H9 (cell line): ENCODE data around the gene PSME1. TPM values are rescaled to one million over a fixed set of nuclear protein-coding genes. Genes with fewer than 3 reads are reported as not detected.

Experiments
- DNase-seq: peaks from one replicate; pipeline ENCODE4 v3.0.0-alpha.2; 2017
- H2AFZ ChIP-seq: one replicate; pipeline ENCODE4 v1.6.1; 2013; ENCODE audit warnings: mild to moderate bottlenecking, low read length, control low read depth, moderate library complexity
- H2AK5ac ChIP-seq: 2 replicates; pipeline ENCODE4 v1.6.1; 2013; ENCODE audit warnings: low read length, control low read depth, mixed read lengths; ENCODE audit not compliant: insufficient read length
- H2BK120ac ChIP-seq: one replicate; pipeline ENCODE4 v1.6.1; 2013; ENCODE audit warnings: low read depth, mild to moderate bottlenecking, low read length, control low read depth, inconsistent platforms; ENCODE audit not compliant: poor library complexity, severe bottlenecking
- H2BK12ac ChIP-seq: 2 replicates; pipeline ENCODE4 v1.6.1; 2013; ENCODE audit warnings: low read length, control low read depth, mixed read lengths, low read depth; ENCODE audit not compliant: insufficient read length
- H2BK15ac ChIP-seq: 2 replicates; pipeline ENCODE4 v1.6.1; 2013; ENCODE audit warnings: low read depth, low read length, control low read depth
- H2BK20ac ChIP-seq: one replicate; pipeline ENCODE4 v1.6.1; 2013; ENCODE audit warnings: low read depth, mild to moderate bottlenecking, low read length, control low read depth, inconsistent platforms; ENCODE audit not compliant: poor library complexity, severe bottlenecking
- H2BK5ac ChIP-seq: 2 replicates; pipeline ENCODE4 v1.6.1; 2013; ENCODE audit warnings: low read length, control low read depth, mixed read lengths; ENCODE audit not compliant: insufficient read length
- H3K14ac ChIP-seq: 2 replicates; pipeline ENCODE4 v1.6.1; 2013; ENCODE audit warnings: low read length, control low read depth; ENCODE audit not compliant: insufficient read depth
- H3K18ac ChIP-seq: 2 replicates; pipeline ENCODE4 v1.6.1; 2013; ENCODE audit warnings: low read depth, mild to moderate bottlenecking, mixed read lengths, low read length, control low read depth; ENCODE audit not compliant: insufficient read length
- H3K23ac ChIP-seq: 2 replicates; pipeline ENCODE4 v1.6.1; 2013; ENCODE audit warnings: low read length, control low read depth, mixed read lengths, low read depth; ENCODE audit not compliant: insufficient read length
- H3K23me2 ChIP-seq: 2 replicates; pipeline ENCODE4 v1.6.1; 2013; ENCODE audit warnings: low read depth, mild to moderate bottlenecking, mixed read lengths, low read length, control low read depth; ENCODE audit not compliant: insufficient read length, poor library complexity, severe bottlenecking
- H3K27ac ChIP-seq: 2 replicates; pipeline ENCODE4 v1.5.1; 2013; ENCODE audit warnings: low read length, control low read depth, mixed read lengths, low read depth; ENCODE audit not compliant: insufficient read length
- H3K27me3 ChIP-seq: 2 replicates; pipeline ENCODE4 v1.6.1; 2013; ENCODE audit warnings: low read length, control low read depth, inconsistent platforms; ENCODE audit not compliant: insufficient read depth
- H3K4ac ChIP-seq: 2 replicates; pipeline ENCODE4 v1.6.1; 2013; ENCODE audit warnings: low read depth, mild to moderate bottlenecking, control low read depth, inconsistent platforms, low read length, moderate library complexity
- H3K4me1 ChIP-seq: 2 replicates; pipeline ENCODE4 v1.6.1; 2013; ENCODE audit warnings: low read length, control low read depth, inconsistent platforms; ENCODE audit not compliant: insufficient read depth
- H3K4me2 ChIP-seq: 2 replicates; pipeline ENCODE4 v1.6.1; 2013; ENCODE audit warnings: low read length, control low read depth, mixed read lengths; ENCODE audit not compliant: insufficient read length, insufficient read depth
- H3K56ac ChIP-seq: 2 replicates; pipeline ENCODE4 v1.6.1; 2013; ENCODE audit warnings: low read depth, mild to moderate bottlenecking, mixed read lengths, low read length, control low read depth; ENCODE audit not compliant: insufficient read length
- H3K79me1 ChIP-seq: 2 replicates; pipeline ENCODE4 v1.6.1; 2013; ENCODE audit warnings: low read depth, mild to moderate bottlenecking, moderate library complexity, low read length, control low read depth, inconsistent platforms; ENCODE audit not compliant: insufficient read depth, poor library complexity, severe bottlenecking
- H3K79me2 ChIP-seq: 2 replicates; pipeline ENCODE4 v1.6.1; 2013; ENCODE audit warnings: low read length, control low read depth, inconsistent platforms; ENCODE audit not compliant: insufficient read depth
- H3K9ac ChIP-seq: 2 replicates; pipeline ENCODE4 v1.6.1; 2013; ENCODE audit warnings: low read length, control low read depth, mixed read lengths; ENCODE audit not compliant: insufficient read length; ENCODE audit errors: extremely low read depth
- H3K9me3 ChIP-seq: one replicate; pipeline ENCODE4 v1.6.1; 2013; ENCODE audit warnings: low read depth, low read length, inconsistent platforms; ENCODE audit not compliant: control insufficient read depth
- H3T11ph ChIP-seq: one replicate; pipeline ENCODE4 v1.6.1; 2013; ENCODE audit warnings: mild to moderate bottlenecking, low read length, control low read depth, inconsistent platforms
- H4K20me1 ChIP-seq: one replicate; pipeline ENCODE4 v1.6.1; 2013; ENCODE audit not compliant: control insufficient read depth, insufficient read length, insufficient read depth
- H4K5ac ChIP-seq: 2 replicates; pipeline ENCODE4 v1.6.1; 2013; ENCODE audit warnings: low read depth, mild to moderate bottlenecking, mixed read lengths, low read length, control low read depth; ENCODE audit not compliant: insufficient read length
- H4K8ac ChIP-seq: replicated peaks from 2 replicates; pipeline ENCODE4 v1.6.1; 2013; ENCODE audit warnings: low read length, control low read depth, mixed read lengths, low read depth; ENCODE audit not compliant: insufficient read length
- H4K91ac ChIP-seq: 2 replicates; pipeline ENCODE4 v1.6.1; 2013; ENCODE audit warnings: low read depth, mild to moderate bottlenecking, moderate library complexity, mixed read lengths, low read length, control low read depth; ENCODE audit not compliant: insufficient read length
- H3K27ac Mint-ChIP-seq, 3 experiments: 2 replicates in 2 of 3; 3 replicates in 1 of 3; pipeline ENCODE4 v1.8.0; 2020 to 2021; ENCODE audit warnings: mixed read lengths in 3 of 3, mild to moderate bottlenecking in 1 of 3, moderate library complexity in 1 of 3
- H3K27me3 Mint-ChIP-seq: 2 replicates; pipeline ENCODE4 v1.8.0; 2021; ENCODE audit warnings: low read depth, mild to moderate bottlenecking, moderate library complexity, mixed read lengths
- H3K36me3 Mint-ChIP-seq, 3 experiments: 2 replicates in 2 of 3; 3 replicates in 1 of 3; pipeline ENCODE4 v1.8.0; 2020 to 2021; ENCODE audit warnings: low read depth in 3 of 3, mixed read lengths in 3 of 3; ENCODE audit not compliant: insufficient read depth in 1 of 3
- H3K4me1 Mint-ChIP-seq, 2 experiments: 2 replicates each; pipeline ENCODE4 v1.8.0; 2020; ENCODE audit warnings: mixed read lengths in 2 of 2
- H3K4me3 Mint-ChIP-seq, 2 experiments: 2 replicates in 1 of 2; 3 replicates in 1 of 2; pipeline ENCODE4 v1.8.0; 2020 to 2021; ENCODE audit warnings: mild to moderate bottlenecking in 2 of 2, mixed read lengths in 2 of 2, moderate library complexity in 1 of 2
- H3K9me3 Mint-ChIP-seq, 2 experiments: 2 replicates in 1 of 2; 3 replicates in 1 of 2; pipeline ENCODE4 v1.8.0; 2020; ENCODE audit warnings: mild to moderate bottlenecking in 2 of 2, mixed read lengths in 2 of 2, moderate library complexity in 1 of 2
- WGBS: extraction: QIAGEN DNeasy Blood & Tissue Kit; methylation state at CpG from one replicate; pipeline ENCODE4 v1.1.7; 2013; ENCODE audit warnings: missing lambda C conversion rate, low lambda C conversion rate, mixed read lengths; ENCODE audit not compliant: insufficient read length; ENCODE audit errors: extremely low coverage; 5-methylcytosine and 5-hydroxymethylcytosine counted together
- microRNA-seq: library from miRNA; unstranded; fragments of <30 nt; microRNA quantifications from one replicate; pipeline ENCODE4, GENCODE V29; 2020; ENCODE audit warnings: borderline microRNAs expressed
- total RNA-seq: library from RNA; stranded (reverse); gene quantifications from 2 replicates; pipeline ENCODE4 v1.2.1, GENCODE V29; 2021
- TF ChIP-seq, protein P1 (sequence below): fragments of 200-600 bp; sonication (generic); conservative IDR thresholded peaks from 3 replicates; pipeline ENCODE4 v1.8.0; 2021; ENCODE audit warnings: antibody characterized with exemption, mild to moderate bottlenecking

The PSME1 gene
- total RNA-seq, 1 experiment from 2014 or later = 109 TPM

DNA sequence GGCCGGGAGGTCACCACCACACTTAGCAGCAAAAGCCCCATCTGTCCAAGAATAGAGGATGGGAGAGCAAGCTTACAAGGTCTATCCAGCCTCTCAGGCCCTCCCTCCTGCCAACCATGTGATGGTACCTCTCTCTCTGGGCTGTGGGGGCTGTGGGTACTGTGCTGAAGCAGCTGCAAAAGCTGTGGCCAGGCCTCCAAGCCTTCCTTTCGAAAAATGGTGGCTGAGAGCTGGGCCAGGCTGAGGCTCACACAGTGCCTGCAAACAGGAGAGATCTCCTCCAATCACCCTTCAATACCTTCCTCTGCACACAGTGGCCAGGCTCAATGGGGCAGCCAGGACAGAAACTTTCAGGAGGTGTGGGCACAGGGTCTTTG, 51.5 kb downstream of the PSME1 start:
- H4K20me1 ChIP-seq = no peaks in the 10 kb centered on the region
- no peaks in the 10 kb centered on the region for H3K9me3 ChIP-seq
- no peak overlapping the region for H3K23ac ChIP-seq
- H3K56ac ChIP-seq = no peak overlapping the region
- H3K27me3 Mint-ChIP-seq = no peaks in the 10 kb centered on the region; the same call in 1 of the 2 replicates
- no peak overlapping the region for H2AFZ ChIP-seq
- no peak overlapping the region for H4K91ac ChIP-seq
- H3K9ac ChIP-seq = no peak overlapping the region
- no peak overlapping the region for H2BK12ac ChIP-seq
- peaks cover 24 to 79% (median 66%) of the 10 kb centered on the region in 3 experiments for H3K36me3 Mint-ChIP-seq
- peaks cover 15% of the 10 kb centered on the region in 2 experiments for H3K4me1 Mint-ChIP-seq
- no peaks in the 10 kb centered on the region for H3K23me2 ChIP-seq
- H3K9me3 Mint-ChIP-seq = no peaks in the 10 kb centered on the region
- no peaks in the 10 kb centered on the region for H3K27me3 ChIP-seq
- no peak overlapping the region for H3T11ph ChIP-seq
- peaks cover 4% of the 10 kb centered on the region for H3K79me1 ChIP-seq
- H2BK15ac ChIP-seq = no peak overlapping the region
- H2BK20ac ChIP-seq = no peak overlapping the region
- H4K8ac ChIP-seq = no peak overlapping the region
- H2AK5ac ChIP-seq = no peak overlapping the region
- H3K14ac ChIP-seq = no peak overlapping the region
- no peak overlapping the region for H4K5ac ChIP-seq
- DNase-seq = no peak
- peak overlapping the region; percentile 38 for H3K4me2 ChIP-seq
- peak overlapping the region; percentile 94 to 95 for H3K4me3 Mint-ChIP-seq
- no peak overlapping the region; a peak in 1 of 7 replicates for H3K27ac Mint-ChIP-seq
- no peak overlapping the region for H2BK5ac ChIP-seq
- no peak overlapping the region for H2BK120ac ChIP-seq
- WGBS = no CpG with 5 or more reads among the region's 2 CpGs
- TF ChIP-seq, protein P1, sequence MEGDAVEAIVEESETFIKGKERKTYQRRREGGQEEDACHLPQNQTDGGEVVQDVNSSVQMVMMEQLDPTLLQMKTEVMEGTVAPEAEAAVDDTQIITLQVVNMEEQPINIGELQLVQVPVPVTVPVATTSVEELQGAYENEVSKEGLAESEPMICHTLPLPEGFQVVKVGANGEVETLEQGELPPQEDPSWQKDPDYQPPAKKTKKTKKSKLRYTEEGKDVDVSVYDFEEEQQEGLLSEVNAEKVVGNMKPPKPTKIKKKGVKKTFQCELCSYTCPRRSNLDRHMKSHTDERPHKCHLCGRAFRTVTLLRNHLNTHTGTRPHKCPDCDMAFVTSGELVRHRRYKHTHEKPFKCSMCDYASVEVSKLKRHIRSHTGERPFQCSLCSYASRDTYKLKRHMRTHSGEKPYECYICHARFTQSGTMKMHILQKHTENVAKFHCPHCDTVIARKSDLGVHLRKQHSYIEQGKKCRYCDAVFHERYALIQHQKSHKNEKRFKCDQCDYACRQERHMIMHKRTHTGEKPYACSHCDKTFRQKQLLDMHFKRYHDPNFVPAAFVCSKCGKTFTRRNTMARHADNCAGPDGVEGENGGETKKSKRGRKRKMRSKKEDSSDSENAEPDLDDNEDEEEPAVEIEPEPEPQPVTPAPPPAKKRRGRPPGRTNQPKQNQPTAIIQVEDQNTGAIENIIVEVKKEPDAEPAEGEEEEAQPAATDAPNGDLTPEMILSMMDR = no peak
- H3K4ac ChIP-seq = no peak overlapping the region
- no peak overlapping the region for H3K18ac ChIP-seq
- H3K4me1 ChIP-seq = no peaks in the 10 kb centered on the region; the same call in 1 of the 2 replicates
- no peak overlapping the region for H3K27ac ChIP-seq
- no peaks in the 10 kb centered on the region for H3K79me2 ChIP-seq

Small RNAs within 50 kb of the gene (microRNA-seq; reads per million reads assigned to microRNA genes)
- gene MIR7703 = not detected

Other genes starting within 250 kb of the PSME1 start
- gene DHRS4, start 182.4 kb upstream of the PSME1 start, total RNA-seq = 11.2 and 12.7 TPM in 2 replicates
- gene DHRS4L2, start 147.3 kb upstream of the PSME1 start, total RNA-seq = 9.7 and 10.2 TPM in 2 replicates
- gene CARMIL3, start 84.2 kb upstream of the PSME1 start, total RNA-seq = 4.7 and 5.8 TPM in 2 replicates
- gene CPNE6, start 64.6 kb upstream of the PSME1 start, total RNA-seq = not detected in 2 replicates
- gene PCK2, start 41.9 kb upstream of the PSME1 start, total RNA-seq = 48.9 and 50.2 TPM in 2 replicates
- gene DCAF11, start 21.4 kb upstream of the PSME1 start, total RNA-seq = 73.4 and 74.3 TPM in 2 replicates
- 2.2 and 2.5 TPM in 2 replicates for gene NRL, start 21.2 kb upstream of the PSME1 start, total RNA-seq
- gene FITM1, start 5.5 kb upstream of the PSME1 start, total RNA-seq = 0.31 and 0.72 TPM in 2 replicates
- gene EMC9, start 5.4 kb downstream of the PSME1 start, total RNA-seq = 52.9 and 55.9 TPM in 2 replicates
- gene PSME2, start 10.4 kb downstream of the PSME1 start, total RNA-seq = 125 and 126 TPM in 2 replicates
- 67.8 and 87.3 TPM in 2 replicates for gene RNF31, start 11.3 kb downstream of the PSME1 start, total RNA-seq
- 20.9 and 27.6 TPM in 2 replicates for gene IRF9, start 25.1 kb downstream of the PSME1 start, total RNA-seq
- gene REC8, start 35.9 kb downstream of the PSME1 start, total RNA-seq = 58.0 and 58.5 TPM in 2 replicates
- 114 and 116 TPM in 2 replicates for gene IPO4, start 52.6 kb downstream of the PSME1 start, total RNA-seq
- 31.6 and 31.8 TPM in 2 replicates for gene TM9SF1, start 59.2 kb downstream of the PSME1 start, total RNA-seq
- not detected in 2 replicates for gene TSSK4, start 69.5 kb downstream of the PSME1 start, total RNA-seq
- 42.0 and 46.2 TPM in 2 replicates for gene CHMP4A, start 77.3 kb downstream of the PSME1 start, total RNA-seq
- gene MDP1, start 79.9 kb downstream of the PSME1 start, total RNA-seq = 18.8 and 19.0 TPM in 2 replicates
- gene NEDD8, start 96.2 kb downstream of the PSME1 start, total RNA-seq = 214 and 225 TPM in 2 replicates
- 84.7 and 86.9 TPM in 2 replicates for gene GMPR2, start 96.7 kb downstream of the PSME1 start, total RNA-seq
- 41.3 and 47.6 TPM in 2 replicates for gene TINF2, start 106.4 kb downstream of the PSME1 start, total RNA-seq
- 1.8 and 2.9 TPM in 2 replicates for gene TGM1, start 127.0 kb downstream of the PSME1 start, total RNA-seq
- 25.6 and 26.1 TPM in 2 replicates for gene RABGGTA, start 135.4 kb downstream of the PSME1 start, total RNA-seq
- 18.2 and 19.1 TPM in 2 replicates for gene DHRS1, start 163.6 kb downstream of the PSME1 start, total RNA-seq
- gene NOP9, start 163.7 kb downstream of the PSME1 start, total RNA-seq = 34.7 and 35.0 TPM in 2 replicates
- not detected in 2 replicates for gene CIDEB, start 171.8 kb downstream of the PSME1 start, total RNA-seq
- gene LTB4R2, start 173.9 kb downstream of the PSME1 start, total RNA-seq = 13.0 and 13.4 TPM in 2 replicates
- 8.9 and 9.2 TPM in 2 replicates for gene LTB4R, start 175.3 kb downstream of the PSME1 start, total RNA-seq
- 0.09 and 0.53 TPM in 2 replicates for gene ADCY4, start 198.9 kb downstream of the PSME1 start, total RNA-seq
- gene RIPK3, start 203.8 kb downstream of the PSME1 start, total RNA-seq = 0.35 TPM in 1 of 2 replicates, not detected in the other
- 43.0 and 46.4 TPM in 2 replicates for gene NFATC4, start 232.0 kb downstream of the PSME1 start, total RNA-seq